Astrocyte of the cerebellum (primary cell): ENCODE data around the gene TMEM204.

Experiments
- DNase-seq: peaks from one replicate; pipeline ENCODE4 v3.0.0-alpha.2; 2011; ENCODE audit warnings: low read depth
- H3K4me3 ChIP-seq: 2 replicates; pipeline ENCODE4 v1.5.1; 2011; ENCODE audit warnings: mild to moderate bottlenecking, low read depth, low read length, moderate library complexity
- CTCF ChIP-seq: IDR thresholded peaks from 2 replicates; pipeline ENCODE4 v1.5.1; 2012; ENCODE audit warnings: low read length, low read depth, moderate library complexity, mild to moderate bottlenecking; ENCODE audit errors: missing control alignments
- in situ Hi-C: cut with HindIII; loops from 2 replicates; pipeline ENCODE4 v1.10.0; 2017; ENCODE audit warnings: low sequenced_read_pairs

The TMEM204 gene

DNA sequence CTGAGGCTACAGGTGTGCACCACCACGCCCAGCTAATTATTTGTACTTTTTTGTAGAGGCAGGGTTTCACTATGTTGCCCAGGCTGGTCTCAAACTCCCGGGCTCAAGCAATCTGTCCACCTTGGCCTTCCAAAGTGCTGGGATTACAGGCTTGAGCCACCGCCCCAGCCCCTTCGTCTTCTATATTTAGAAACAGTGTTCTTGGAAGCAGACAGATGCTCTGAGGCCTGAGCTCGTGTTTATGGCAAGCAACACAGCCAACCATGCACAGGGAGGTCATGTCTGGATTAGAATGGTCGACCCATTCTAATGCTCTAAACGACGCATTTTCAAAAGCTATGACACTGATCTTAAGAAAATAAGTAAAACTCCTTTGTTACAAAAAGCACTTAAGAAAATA, 16.6 kb downstream of the TMEM204 start:
- TF ChIP-seq CTCF, result no peak
- in situ Hi-C loops, result no loop called here
- H3K4me3 ChIP-seq, result no peak overlapping the region
- no peak for DNase-seq

- in situ Hi-C loops, result no loop called here
- no peak for DNase-seq
- no peak for TF ChIP-seq CTCF
Measured at GRCh38 chr16:1550696-1551095, 17.2 kb downstream of the TMEM204 start.

GRCh38 chr16:1551166-1551565, 17.7 kb downstream of the TMEM204 start:
- no peak for DNase-seq
- in situ Hi-C loops, result no loop called here
- no peak for TF ChIP-seq CTCF
- H3K4me3 ChIP-seq, result no peak overlapping the region

More at GRCh38 chr16:1550696-1551095, 17.2 kb downstream of the TMEM204 start:
- H3K4me3 ChIP-seq, result no peak overlapping the region

DNA sequence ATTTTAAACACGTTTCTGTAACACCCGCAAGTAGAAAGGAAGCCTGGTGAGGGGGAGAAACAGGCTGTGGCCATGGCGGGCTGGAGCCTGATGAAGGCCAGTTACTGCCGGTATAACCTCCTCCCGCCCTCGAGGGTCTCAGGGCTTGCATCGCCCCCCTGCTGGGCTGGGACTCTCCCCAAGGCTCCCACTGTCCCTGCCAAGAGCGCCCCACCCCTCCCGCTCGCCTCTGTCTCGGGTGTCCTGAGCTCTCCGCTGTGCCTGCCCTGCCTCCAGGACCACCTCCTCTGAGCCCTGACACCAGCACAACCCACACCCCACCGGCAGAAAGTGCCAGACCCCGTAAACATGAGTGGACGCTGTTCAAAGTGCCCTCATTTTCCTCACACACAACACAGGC, 18.7 kb downstream of the TMEM204 start:
- in situ Hi-C loops, result no loop called here
- H3K4me3 ChIP-seq, result no peak overlapping the region
- TF ChIP-seq CTCF, result no peak
- DNase-seq, result no peak

DNA sequence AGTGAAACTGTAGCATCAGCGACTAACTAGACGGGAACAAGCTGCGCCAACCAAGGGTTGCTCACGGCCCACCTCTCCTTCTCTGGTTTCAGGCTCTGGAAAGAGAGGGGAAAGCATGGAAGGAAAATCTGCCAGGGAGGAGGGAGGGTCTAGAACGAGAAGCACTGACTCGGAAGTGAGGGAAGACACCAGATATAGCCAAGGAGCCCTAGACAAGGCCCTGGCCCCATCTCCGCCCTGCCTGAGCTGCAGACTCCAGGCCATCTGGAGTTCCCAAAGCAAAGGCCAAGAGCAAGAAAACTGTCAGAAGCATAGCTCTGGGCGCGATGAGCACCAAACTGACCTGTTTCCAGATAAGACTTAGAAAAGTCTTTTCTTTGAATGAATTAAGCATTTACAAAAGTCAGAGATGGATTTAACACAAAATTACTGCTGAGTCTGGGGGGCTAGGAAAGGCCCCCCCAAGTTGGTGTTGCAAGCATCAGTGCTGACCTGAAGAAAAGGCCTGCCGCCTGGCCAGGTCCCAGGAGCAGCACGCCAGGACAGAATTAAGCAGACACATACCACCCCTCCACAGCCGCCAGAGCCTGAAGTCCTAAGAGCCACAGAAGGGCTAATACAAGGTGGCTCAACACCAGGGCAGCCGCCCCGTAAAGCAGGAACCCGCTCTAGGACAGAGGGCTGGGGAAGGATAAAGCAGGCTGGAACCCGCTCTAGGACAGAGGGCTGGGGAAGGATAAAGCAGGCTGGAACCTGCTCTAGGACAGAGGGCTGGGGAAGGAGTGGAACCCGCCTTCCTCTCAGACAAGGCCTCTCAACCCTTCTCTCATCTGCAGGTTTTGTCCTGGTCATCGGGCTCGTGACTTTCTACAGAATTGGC, 20.7 kb downstream of the TMEM204 start:
- in situ Hi-C loops, result no loop called here
- no peak overlapping the region for H3K4me3 ChIP-seq
- TF ChIP-seq CTCF, result no peak
- DNase-seq, result no peak

- no peak overlapping the region for H3K4me3 ChIP-seq
- DNase-seq, result no peak
- in situ Hi-C loops, result no loop called here
- no peak for TF ChIP-seq CTCF
Measured at GRCh38 chr16:1554826-1555445, 21.5 kb downstream of the TMEM204 start.
